K562 (cell line): Measurements from ENCODE around the gene SDHAF3. TPM values are rescaled to one million over a fixed set of nuclear protein-coding genes. Genes with fewer than 3 reads are reported as not detected.
A peak's percentile ranks its signal among the peaks of the same experiment; 100 is the strongest.

Experiments used
- ARID1B ChIP-seq: fragments of 450-650 bp; IDR thresholded peaks from 2 replicates; pipeline ENCODE4 v1.6.1; 2016; ENCODE audit warnings: antibody characterized with exemption, mild to moderate bottlenecking, inconsistent platforms
- ATF4 ChIP-seq: fragments of 450-650 bp; formaldehyde crosslinking; IDR thresholded peaks from 2 replicates; pipeline ENCODE4 v1.4.0; 2022; ENCODE audit warnings: mild to moderate bottlenecking, moderate library complexity
- CBX1 ChIP-seq: sonication (generic); IDR thresholded peaks from 2 replicates; pipeline ENCODE4 v1.6.1; 2016; ENCODE audit warnings: antibody characterized with exemption, low read depth, mild to moderate bottlenecking
- HNRNPLL ChIP-seq: fragments of 200-400 bp; formaldehyde crosslinking; IDR thresholded peaks from 2 replicates; pipeline ENCODE4 v1.6.1; 2017; ENCODE audit warnings: low read length, low read depth, mild to moderate bottlenecking; ENCODE audit not compliant: poor library complexity, severe bottlenecking
- JUND ChIP-seq, 2 experiments: IDR thresholded peaks; 2 replicates in 1 of 2; 3 replicates in 1 of 2; pipeline ENCODE4 v1.6.1; 2011; ENCODE audit warnings: borderline replicate concordance in 2 of 2, low read depth in 2 of 2, low read length in 2 of 2, improper control_type of control experiment in 1 of 2, missing biosample characterization in 1 of 2, missing genetic modification characterization in 1 of 2, missing genetic modification reagents in 1 of 2
- LEF1 ChIP-seq: fragments of 450-650 bp; IDR thresholded peaks from 2 replicates; pipeline ENCODE4 v1.6.1; 2016; ENCODE audit warnings: mild to moderate bottlenecking
- NBN ChIP-seq: fragments of 450-650 bp; IDR thresholded peaks from 2 replicates; pipeline ENCODE4 v1.6.1; 2016; ENCODE audit warnings: low read depth, mild to moderate bottlenecking
- POLR2AphosphoS5 ChIP-seq: IDR thresholded peaks from 2 replicates; pipeline ENCODE4 v1.6.1; 2011; ENCODE audit warnings: mild to moderate bottlenecking, low read depth, low read length, moderate library complexity; ENCODE audit not compliant: control insufficient read depth, insufficient read depth
- POU5F1 ChIP-seq: fragments of 150-350 bp; IDR thresholded peaks from 2 replicates; pipeline ENCODE4 v1.6.1; 2014; ENCODE audit warnings: borderline replicate concordance, low read length, low read depth, mild to moderate bottlenecking; ENCODE audit not compliant: partially characterized antibody
- PYGO2 ChIP-seq: fragments of 450-650 bp; IDR thresholded peaks from 2 replicates; pipeline ENCODE4 v1.6.1; 2016; ENCODE audit warnings: mild to moderate bottlenecking, missing genetic modification characterization, moderate library complexity, missing compliant biosample characterization
- RBBP5 ChIP-seq: fragments of 200-600 bp; sonication (generic); IDR thresholded peaks from 2 replicates; pipeline ENCODE4 v1.6.1; 2012; ENCODE audit warnings: borderline replicate concordance, mild to moderate bottlenecking, low read length, control low read depth, inconsistent platforms; ENCODE audit not compliant: insufficient read depth, poor library complexity, severe bottlenecking
- RFX5 ChIP-seq: IDR thresholded peaks from 2 replicates; pipeline ENCODE4 v1.6.1; 2011; ENCODE audit warnings: low read depth, mild to moderate bottlenecking, improper control_type of control experiment, low read length
- SFPQ ChIP-seq: fragments of 200-400 bp; formaldehyde crosslinking; IDR thresholded peaks from 2 replicates; pipeline ENCODE4 v1.6.1; 2017; ENCODE audit warnings: mild to moderate bottlenecking, low read depth, low read length, moderate library complexity
- SMAD4 ChIP-seq: fragments of 250-450 bp; sonication (Bioruptor Pico); conservative IDR thresholded peaks from 2 replicates; pipeline ENCODE4 v1.8.0; 2021; ENCODE audit warnings: inconsistent platforms, mild to moderate bottlenecking, moderate library complexity
- SRSF1 ChIP-seq: fragments of 200-400 bp; formaldehyde crosslinking; IDR thresholded peaks from 2 replicates; pipeline ENCODE4 v1.6.1; 2017; ENCODE audit warnings: mild to moderate bottlenecking, low read depth, low read length, moderate library complexity
- TRIM24 ChIP-seq, 2 experiments: fragments of 450-650 bp; IDR thresholded peaks; 2 replicates each; pipeline ENCODE4 v1.6.1; 2016
- WHSC1 ChIP-seq: IDR thresholded peaks from one replicate; pipeline ENCODE4 v1.6.1; 2012; ENCODE audit warnings: low read length, control low read depth, inconsistent platforms
- ZNF384 ChIP-seq: IDR thresholded peaks from 2 replicates; pipeline ENCODE4 v1.6.1; 2012; ENCODE audit warnings: low read depth, low read length, improper control_type of control experiment
- ZNF707 ChIP-seq: fragments of 250-450 bp; sonication (Bioruptor Pico); conservative IDR thresholded peaks from 2 replicates; pipeline ENCODE4 v1.8.0; 2022; ENCODE audit warnings: inconsistent platforms, mild to moderate bottlenecking, moderate library complexity
- polyA plus RNA-seq, 8 experiments: library from polyadenylated mRNA; depleted of rRNA in 4 of 8; stranded (reverse) in 5 of 8; unstranded in 3 of 8; fragments of >200 nt; fragmentation: Nextera tagmentation in 2 of 8; fragmentation: Illumina TruSeq in 1 of 8; extraction: Ambion mirVana in 2 of 8; extraction: Trizol in 1 of 8; gene quantifications; 2 replicates each; pipeline versions ENCODE4 v1.2.1 to v1.2.3, GENCODE V29; 2011 to 2014; ENCODE audit warnings: inconsistent platforms in 1 of 8, missing spikeins in 1 of 8
- total RNA-seq, 7 experiments: library from RNA; depleted of rRNA in 6 of 7; stranded (reverse); fragments of >200 nt in 6 of 7; fragmentation: Illumina TruSeq in 2 of 7; extraction: Trizol in 2 of 7; gene quantifications; 2 replicates each; pipeline versions ENCODE4 v1.2.1 to v1.2.3, GENCODE V29; 2011 to 2021; ENCODE audit warnings: low replicate concordance in 1 of 7
- TF ChIP-seq, protein P1 (sequence below): fragments of 450-650 bp; IDR thresholded peaks from 2 replicates; pipeline ENCODE4 v1.6.1; 2014; ENCODE audit warnings: low read depth, mild to moderate bottlenecking, moderate library complexity, borderline replicate concordance
- TF ChIP-seq, protein P2 (sequence below): fragments of 450-650 bp; conservative IDR thresholded peaks from 2 replicates; pipeline ENCODE4 v1.6.1; 2016; ENCODE audit warnings: missing genetic modification characterization, low read depth, mild to moderate bottlenecking, missing compliant biosample characterization, moderate library complexity

Gene SDHAF3
- total and polyA plus RNA-seq, 9 of the 15 experiments (the other 6 are each of a cell fraction or from before 2014, with no cell fraction given) = 51.5 to 403 (median 145) TPM

DNA sequence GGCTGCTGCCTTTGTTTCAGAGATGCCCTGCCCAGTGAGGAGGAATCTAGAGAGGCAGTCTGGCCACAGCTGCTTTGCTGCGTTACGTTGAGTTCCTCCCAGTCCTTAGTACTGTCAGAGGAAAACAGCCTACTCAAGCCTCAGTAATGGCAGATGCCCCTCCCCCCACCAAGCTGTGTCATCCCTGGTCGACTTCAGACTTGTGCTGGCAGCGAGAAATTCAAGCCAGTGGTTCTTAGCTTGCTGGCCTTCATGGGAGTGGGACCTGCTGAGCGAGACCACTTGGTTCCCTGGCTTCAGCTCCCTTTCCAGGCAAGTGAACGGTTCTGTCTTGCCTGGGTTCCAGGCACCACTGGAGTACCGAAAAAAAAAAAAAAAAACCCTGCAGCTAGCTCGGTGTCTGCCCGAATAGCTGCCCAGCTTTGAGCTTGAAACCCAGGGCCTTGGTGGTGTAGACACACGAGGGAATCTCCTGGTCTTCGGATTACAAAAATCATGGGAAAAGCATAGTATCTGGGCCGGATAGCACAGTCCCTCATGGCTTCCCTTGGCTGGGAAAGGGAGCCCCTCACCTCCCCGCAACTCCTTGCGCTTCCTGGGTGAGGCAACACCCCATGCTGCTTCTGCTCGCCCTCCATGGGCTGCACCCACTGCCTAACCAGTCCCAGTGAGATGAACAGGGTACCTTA, 9.1 kb downstream of the SDHAF3 start (continued):
- TF ChIP-seq SFPQ (no peak), NBN (peak; percentile 65; the same call in 1 of the 2 replicates), LEF1 (peak; percentile 70), POU5F1 (no peak), POLR2AphosphoS5 (peak; percentile 63; the same call in 1 of the 2 replicates), HNRNPLL (no peak), CBX1 (0 out of 2 replicates have a peak, but pooled peaks have one; percentile 40), RFX5 (no peak), SMAD4 (CRISPR knock-in tag) (no peak; the same call in 1 of the 2 replicates), SRSF1 (no peak), WHSC1 (no peak), RBBP5 (peak; percentile 84), ATF4 (CRISPR knock-in tag) (no peak; the same call in 1 of the 2 replicates), PYGO2 (tag) (no peak), ARID1B (peak; percentile 46; the same call in 1 of the 2 replicates), ZNF384 (no peak; the same call in none of the 2 replicates), TRIM24 (IDR thresholded peaks at IDR 0.05) (peak; percentile 31 to 73; a peak in 3 of 4 replicates), ZNF707 (CRISPR knock-in tag) (no peak), JUND (IDR thresholded peaks at IDR 0.05; ENCODE audit: borderline replicate concordance, low read depth, low read length) (peak; percentile 69), JUND (tag; IDR thresholded peaks at IDR 0.05; ENCODE audit: borderline replicate concordance, low read depth, low read length) (peak; percentile 57; the same call in 1 of the 3 replicates)
- TF ChIP-seq, protein P1, sequence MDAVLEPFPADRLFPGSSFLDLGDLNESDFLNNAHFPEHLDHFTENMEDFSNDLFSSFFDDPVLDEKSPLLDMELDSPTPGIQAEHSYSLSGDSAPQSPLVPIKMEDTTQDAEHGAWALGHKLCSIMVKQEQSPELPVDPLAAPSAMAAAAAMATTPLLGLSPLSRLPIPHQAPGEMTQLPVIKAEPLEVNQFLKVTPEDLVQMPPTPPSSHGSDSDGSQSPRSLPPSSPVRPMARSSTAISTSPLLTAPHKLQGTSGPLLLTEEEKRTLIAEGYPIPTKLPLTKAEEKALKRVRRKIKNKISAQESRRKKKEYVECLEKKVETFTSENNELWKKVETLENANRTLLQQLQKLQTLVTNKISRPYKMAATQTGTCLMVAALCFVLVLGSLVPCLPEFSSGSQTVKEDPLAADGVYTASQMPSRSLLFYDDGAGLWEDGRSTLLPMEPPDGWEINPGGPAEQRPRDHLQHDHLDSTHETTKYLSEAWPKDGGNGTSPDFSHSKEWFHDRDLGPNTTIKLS = peak; percentile 37; the same call in 1 of the 2 replicates
- TF ChIP-seq, protein P2, sequence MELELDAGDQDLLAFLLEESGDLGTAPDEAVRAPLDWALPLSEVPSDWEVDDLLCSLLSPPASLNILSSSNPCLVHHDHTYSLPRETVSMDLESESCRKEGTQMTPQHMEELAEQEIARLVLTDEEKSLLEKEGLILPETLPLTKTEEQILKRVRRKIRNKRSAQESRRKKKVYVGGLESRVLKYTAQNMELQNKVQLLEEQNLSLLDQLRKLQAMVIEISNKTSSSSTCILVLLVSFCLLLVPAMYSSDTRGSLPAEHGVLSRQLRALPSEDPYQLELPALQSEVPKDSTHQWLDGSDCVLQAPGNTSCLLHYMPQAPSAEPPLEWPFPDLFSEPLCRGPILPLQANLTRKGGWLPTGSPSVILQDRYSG (tag) = 0 out of 2 replicates have a peak, but pooled peaks have one; percentile 17
